Neural progenitor cell (in vitro differentiated cells): ENCODE measurements around the gene HCRTR1.

Source experiments
- CTCF ChIP-seq: fragments of 200-600 bp; sonication (generic); IDR thresholded peaks from 2 replicates; pipeline ENCODE4 v1.5.1; 2017; ENCODE audit warnings: antibody characterized with exemption, mild to moderate bottlenecking
- EZH2 ChIP-seq: fragments of 200-600 bp; sonication (generic); IDR thresholded peaks from 2 replicates; pipeline ENCODE4 v1.6.1; 2017; ENCODE audit warnings: antibody characterized with exemption, mild to moderate bottlenecking, moderate library complexity

- TF ChIP-seq CTCF = no peak
- TF ChIP-seq EZH2 = no peak
These were observed 2.1 kb upstream of the HCRTR1 start for GRCh38 chr1:31615414-31615813.
